ENCODE results near the gene SH3PXD2A.

SH3PXD2A gene

DNA sequence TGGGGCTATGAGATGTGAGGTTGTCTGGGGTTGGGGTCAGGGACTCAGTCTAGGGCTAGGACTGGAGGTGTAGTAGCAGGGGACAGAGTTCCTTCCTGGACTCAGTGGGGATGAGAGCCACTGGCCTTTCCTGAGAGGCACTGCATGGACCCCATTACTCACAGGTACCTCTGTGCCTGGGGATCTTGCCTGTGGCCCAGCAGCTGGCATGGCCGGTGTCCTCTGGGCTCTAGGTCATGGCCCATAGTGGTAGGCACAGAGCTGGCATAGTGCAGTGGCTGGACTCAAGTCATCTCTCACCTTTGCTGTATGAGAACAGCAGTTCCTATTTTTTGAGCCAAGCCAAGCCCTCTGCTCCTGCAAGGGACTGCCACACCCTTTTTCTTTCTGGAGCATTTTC lies 310.0 kb downstream of the SH3PXD2A start:
- H3K4me3 Mint-ChIP-seq = no peak overlapping the region
- DNase-seq = no peak
- no peaks in the 10 kb centered on the region for H3K9me3 Mint-ChIP-seq
- H3K27me3 Mint-ChIP-seq = peaks cover 23 to 28% of the 10 kb centered on the region in 2 donors
- H3K4me1 Mint-ChIP-seq (ENCODE audit: low read depth in 2 of 2) = peaks cover 10 to 11% of the 10 kb centered on the region in 2 donors
- peak overlapping the region in 1 of 2 donors; percentile 62 for H3K27ac Mint-ChIP-seq
- ATAC-seq (replicated peaks) = no peak
- no peaks in the 10 kb centered on the region for H3K36me3 Mint-ChIP-seq (ENCODE audit: insufficient read depth)

DNA sequence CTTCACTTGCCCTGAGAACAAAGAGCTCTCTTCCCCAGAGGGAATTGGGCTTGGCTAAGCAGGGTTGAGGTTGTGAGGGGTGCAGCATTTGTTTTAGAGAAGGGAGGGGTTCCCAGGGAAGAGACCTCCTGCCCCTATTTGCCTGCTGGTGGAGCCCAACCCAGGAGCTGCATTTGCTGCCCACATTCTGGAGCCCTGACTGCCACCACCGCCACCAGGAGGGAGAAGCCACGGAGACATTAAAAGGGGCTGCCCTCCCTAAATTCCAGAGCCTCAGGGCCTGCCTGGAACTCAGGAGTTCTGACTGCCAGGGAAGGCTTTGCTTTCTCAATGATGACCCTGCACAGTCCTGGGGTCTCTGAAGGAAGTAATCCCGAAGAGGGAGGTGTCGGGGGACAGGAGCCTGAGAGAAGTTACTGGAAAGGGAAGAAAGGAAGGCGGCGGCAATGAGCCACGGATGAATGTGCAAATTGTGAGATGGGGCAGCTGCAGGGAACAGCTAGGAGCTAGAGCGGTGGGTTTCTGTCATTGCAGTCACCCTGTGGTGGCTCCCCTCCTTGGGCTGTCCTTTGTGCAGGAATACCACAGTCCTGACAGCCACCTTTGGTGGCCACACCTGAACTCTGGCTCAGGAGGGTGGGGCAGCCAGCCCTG lies 310.6 kb downstream of the SH3PXD2A start:
- no peak for DNase-seq

More for the DNA sequence above, 310.6 kb downstream of the SH3PXD2A start:
- no peak overlapping the region for H3K4me3 Mint-ChIP-seq
- peaks cover 25 to 34% of the 10 kb centered on the region in 2 donors for H3K27me3 Mint-ChIP-seq
- H3K36me3 Mint-ChIP-seq (ENCODE audit: insufficient read depth) = no peaks in the 10 kb centered on the region
- no peak for ATAC-seq (replicated peaks)
- H3K4me1 Mint-ChIP-seq (ENCODE audit: low read depth in 2 of 2) = peaks cover 10 to 11% of the 10 kb centered on the region in 2 donors
- no peaks in the 10 kb centered on the region for H3K9me3 Mint-ChIP-seq
- peak overlapping the region in 1 of 2 donors; percentile 62 for H3K27ac Mint-ChIP-seq

Measured in effector memory CD8-positive, alpha-beta T cell (primary cell).